NCI-H748 (cell line): ENCODE data around the gene LYRM4.
A peak's percentile ranks its signal among the peaks of the same experiment; 100 is the strongest.

ENCODE experiments used
- DNase-seq: peaks from one replicate; lab custom pipeline; 2025; ENCODE audit not compliant: unreplicated experiment; lab: John Stamatoyannopoulos, UW

Gene LYRM4

GRCh38 chr6:5260661-5261544 is at the start of gene LYRM4, which contains the start of gene FARS2:
Gene LYRM4, minus strand, starts transcription at chr6:5260950. Its CDS starts 217 bp downstream, at chr6:5260733.
Gene FARS2, plus strand, starts transcription at chr6:5261513.
- peak; percentile 95 for DNase-seq

DNA sequence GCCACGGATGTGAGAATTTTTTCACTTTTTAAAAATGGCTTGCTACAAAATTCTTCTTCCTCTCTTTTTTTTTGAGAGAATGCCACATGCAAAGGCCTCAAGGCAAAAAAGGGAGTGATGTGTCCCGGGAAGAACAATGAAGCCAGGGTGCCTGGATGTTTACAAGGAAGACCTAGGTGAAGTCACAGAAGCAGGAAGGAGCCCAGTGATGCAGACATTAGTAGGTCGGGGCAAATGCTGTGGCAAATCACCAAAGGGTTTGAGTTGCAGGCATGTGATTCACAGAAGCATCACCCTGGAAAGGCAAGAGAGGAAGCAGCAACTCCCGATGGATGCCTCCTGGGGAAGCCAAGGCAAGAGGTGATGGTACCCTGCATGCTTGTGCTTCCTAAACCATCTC is 47.3 kb upstream of the LYRM4 start:
- DNase-seq = no peak

GRCh38 chr6:5307058-5307457 is 46.3 kb upstream of the LYRM4 start:
- no peak for DNase-seq

GRCh38 chr6:5305968-5306626 is 45.3 kb upstream of the LYRM4 start:
- DNase-seq = no peak

GRCh38 chr6:5303682-5304081 is 42.9 kb upstream of the LYRM4 start:
- no peak for DNase-seq

GRCh38 chr6:5302995-5303622 is 42.4 kb upstream of the LYRM4 start:
- DNase-seq = peak; percentile 77

DNA sequence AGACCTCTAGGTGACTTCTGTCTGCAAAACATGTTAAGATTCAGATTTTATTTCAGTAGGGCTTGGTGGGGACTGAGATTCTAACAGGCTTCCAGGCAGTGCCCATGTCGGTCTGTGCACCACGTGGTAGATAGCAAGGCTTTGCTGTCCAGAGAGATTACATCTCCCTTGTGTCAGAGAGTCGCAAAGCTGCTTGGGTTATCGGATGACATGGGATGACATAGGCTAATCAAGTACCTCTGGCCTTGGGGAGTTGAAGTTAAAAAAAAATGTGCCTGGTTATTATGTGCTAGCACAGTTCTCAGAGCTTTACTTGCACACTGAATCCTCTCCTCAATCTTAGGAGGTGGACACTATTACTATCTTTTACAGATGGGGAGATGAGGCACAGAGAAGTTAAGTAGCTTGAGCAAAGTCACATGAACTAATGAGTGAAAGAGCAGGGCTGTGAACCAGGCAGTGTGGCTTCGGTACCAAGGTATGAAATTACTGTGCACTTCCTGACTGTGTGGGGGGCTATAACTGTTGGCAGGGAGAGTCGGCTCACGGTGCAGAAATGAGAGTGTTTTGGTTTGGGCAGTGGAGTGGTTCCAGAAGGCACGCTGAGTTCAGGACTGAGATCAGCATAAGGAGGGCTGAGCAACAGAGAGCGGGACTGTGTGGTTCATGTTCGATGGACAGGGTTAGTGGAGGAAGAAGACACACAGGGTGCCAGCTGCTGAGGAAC is 41.6 kb upstream of the LYRM4 start:
- DNase-seq = no peak

DNA sequence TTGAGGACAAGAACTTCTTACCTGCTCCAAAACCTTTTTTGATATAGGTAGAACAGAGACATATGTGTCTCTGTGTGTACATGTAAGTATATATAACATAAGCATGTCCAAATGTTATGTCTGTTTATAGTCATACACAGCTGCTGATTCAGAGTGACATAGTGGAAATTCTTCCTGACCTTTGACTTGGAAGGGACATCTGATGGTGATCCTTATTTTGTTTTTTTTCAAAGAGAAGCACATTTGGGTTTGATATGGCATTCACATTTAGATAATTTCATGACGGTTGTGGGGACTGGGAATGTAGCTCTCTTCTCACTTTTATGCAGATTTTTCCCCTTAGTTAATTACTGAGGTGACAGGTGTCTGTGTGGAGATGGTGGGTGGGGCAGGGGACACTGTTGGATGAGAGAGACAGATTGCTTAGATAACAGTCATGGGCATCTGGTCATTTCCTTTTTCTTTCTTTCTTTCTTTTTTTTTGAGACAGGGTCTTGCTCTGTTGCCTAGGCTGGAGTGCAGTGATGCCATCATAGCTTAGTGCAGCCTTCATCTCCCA is 39.5 kb upstream of the LYRM4 start:
- DNase-seq = no peak

GRCh38 chr6:5295623-5296022 is 34.9 kb upstream of the LYRM4 start:
- no peak for DNase-seq

- DNase-seq = no peak
Measured at GRCh38 chr6:5294392-5295211, 33.9 kb upstream of the LYRM4 start.

DNA sequence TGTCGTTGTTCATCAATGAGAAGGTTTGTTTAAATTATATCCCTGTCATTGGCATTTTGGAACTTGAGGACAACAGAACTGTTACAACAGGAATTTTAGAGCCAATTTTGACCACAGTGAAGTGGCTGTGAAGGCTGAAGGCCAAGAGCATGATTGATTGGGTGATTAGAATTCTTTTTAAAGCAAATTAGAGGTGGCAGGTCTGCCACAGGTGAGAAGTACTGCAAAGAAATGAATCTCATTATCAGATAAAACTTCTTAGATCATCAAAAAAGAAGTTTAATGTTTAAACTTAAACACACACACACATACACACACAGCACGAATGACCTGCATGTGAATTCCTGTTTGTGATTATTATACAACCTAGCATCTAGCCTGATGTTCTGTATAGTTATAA is 32.9 kb upstream of the LYRM4 start:
- DNase-seq = no peak

DNA sequence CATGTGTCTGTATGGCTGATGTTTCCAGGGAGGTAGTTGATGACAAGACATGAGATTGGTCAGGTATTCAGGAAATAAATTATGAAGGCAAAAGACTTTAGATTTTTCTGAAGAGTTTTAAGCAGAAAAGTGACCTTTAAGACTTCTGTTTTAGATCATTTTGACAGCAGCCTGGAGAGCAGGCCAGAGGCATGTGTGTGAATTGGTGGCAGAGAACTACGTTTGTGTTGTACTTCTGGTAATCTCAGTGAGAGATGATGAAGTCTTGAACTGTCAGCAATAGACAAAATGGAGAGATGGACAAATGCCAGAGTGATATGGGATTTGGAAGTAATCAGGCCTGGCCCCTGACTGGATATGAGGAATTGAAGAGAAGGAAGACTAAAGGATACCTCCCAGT is 31.4 kb upstream of the LYRM4 start:
- DNase-seq = no peak

- no peak for DNase-seq
Measured at GRCh38 chr6:5290500-5290899, 29.8 kb upstream of the LYRM4 start.

- DNase-seq = no peak
Measured at GRCh38 chr6:5290097-5290496, 29.3 kb upstream of the LYRM4 start.

- no peak for DNase-seq
Measured at GRCh38 chr6:5287966-5288297, 27.2 kb upstream of the LYRM4 start.

GRCh38 chr6:5287205-5287965 is 26.6 kb upstream of the LYRM4 start:
- no peak for DNase-seq

DNA sequence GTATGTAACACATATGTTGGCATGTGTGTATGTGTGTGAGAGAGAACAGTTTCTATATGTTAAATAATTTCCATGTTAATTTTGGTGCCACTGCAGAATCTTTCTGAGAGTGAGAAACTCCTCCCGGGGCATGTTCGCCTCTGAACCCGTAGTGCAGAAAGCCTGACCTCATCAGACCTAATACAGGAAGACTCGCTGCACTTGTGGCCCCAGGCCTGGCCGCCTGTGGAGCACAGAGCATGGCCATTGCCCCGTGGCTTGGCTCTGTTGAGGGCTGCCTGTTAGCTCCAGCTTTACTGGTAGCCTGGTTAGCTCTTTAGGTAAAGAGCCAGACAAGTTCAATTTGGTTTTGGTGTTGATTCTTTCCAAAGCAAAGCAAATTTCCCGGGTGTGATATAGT is 26.0 kb upstream of the LYRM4 start:
- DNase-seq = no peak

DNA sequence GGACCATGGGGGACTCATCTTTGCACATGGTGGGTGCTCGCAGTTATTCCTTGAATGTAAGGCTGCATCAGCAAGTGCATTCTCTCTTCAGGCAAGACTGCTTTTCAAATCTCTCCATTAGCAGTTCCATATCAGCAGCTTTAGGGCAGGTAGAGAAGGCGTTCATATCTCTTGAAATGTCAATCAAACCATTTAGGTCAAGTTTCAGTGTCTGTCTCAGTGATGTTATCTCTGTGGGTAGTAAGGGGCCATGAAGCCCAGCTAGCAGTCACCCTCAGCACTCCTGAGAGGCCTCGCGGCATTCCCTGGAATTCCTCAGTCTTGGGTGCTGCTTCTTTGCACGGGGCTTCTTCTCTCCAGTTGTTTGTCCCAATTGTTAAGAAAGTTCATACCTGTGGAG is 24.8 kb upstream of the LYRM4 start:
- DNase-seq = no peak

DNA sequence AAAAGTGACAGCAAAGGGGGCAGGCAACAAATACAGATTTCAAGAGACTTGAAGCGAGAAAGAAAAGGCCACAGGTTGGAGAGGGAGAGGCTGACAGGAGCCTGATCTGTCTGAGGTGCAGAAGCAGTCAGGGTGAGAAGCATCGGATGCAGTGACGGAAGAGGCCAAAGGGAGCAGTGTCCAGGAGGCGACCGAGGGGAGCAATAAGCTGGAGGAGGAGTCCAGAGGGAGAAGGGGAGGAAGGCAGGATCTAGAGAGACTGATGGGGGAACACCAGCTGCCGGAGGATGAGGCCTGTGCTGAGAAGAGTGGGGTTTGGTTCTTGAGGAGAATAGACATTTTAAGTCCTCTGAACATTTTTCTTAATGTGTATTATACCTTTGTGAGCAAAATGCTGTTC is 24.3 kb upstream of the LYRM4 start:
- no peak for DNase-seq
